Raji (cell line): Measurements from ENCODE around the gene RPS6KA2.

Experiments used
- POLR2A ChIP-seq: IDR thresholded peaks from 2 replicates; pipeline ENCODE4 v1.6.1; 2011; ENCODE audit warnings: low read depth, low read length, control low read depth; ENCODE audit not compliant: insufficient read depth

Gene RPS6KA2

DNA sequence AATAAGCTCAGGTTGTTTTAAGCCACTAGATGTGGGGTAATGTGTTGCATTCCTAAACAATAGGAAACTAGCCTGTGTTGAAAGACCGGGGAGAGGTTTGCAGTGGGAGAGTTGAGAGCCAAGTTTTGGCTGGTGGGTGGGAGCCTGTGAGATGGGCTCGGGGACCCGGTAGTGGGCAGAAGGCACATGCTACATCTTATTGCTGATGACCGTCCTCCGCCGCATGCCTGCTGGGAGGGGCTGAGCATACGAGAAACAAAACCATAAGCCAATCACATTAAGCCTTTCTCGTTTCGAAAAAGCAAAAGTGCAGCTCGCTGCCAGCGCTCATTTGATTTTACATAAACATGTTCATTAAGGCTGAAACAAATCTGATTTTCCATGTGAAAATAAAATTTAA is 186.9 kb downstream of the RPS6KA2 start:
- no peak for TF ChIP-seq POLR2A

DNA sequence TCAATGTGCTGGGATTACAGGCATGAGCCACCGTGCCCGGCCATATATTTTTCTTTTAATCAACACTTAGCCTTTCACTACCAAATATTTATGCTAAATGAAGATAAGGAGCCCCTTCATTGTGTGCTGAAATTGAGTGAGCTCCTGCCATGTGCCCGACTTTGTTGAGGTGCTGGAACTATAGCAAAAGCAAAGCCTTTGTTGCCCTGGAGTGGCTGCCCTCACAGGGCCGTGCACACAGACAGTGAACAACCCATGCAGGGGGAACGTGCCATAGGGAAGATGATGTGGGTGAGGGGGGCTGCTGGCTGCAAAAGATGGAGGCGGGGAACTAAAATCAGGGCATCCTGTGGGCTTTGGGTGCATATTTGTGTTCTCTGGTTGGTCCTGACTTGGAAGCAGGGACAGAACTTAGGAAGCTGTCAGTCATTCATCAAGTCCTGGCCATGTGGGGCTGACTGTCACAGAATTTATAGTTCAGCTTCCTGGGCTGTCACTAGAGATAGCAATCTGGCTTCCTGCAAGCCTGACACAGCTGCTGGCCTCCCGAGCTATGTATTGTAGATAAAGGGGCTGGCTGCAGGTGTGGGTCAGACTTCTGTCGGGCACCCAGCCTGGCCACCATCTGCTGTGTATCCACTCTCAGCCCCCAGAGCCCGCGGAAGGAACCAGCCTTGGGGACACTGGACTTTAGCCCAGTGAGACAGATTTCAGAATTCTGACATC is 187.5 kb downstream of the RPS6KA2 start:
- TF ChIP-seq POLR2A = no peak

DNA sequence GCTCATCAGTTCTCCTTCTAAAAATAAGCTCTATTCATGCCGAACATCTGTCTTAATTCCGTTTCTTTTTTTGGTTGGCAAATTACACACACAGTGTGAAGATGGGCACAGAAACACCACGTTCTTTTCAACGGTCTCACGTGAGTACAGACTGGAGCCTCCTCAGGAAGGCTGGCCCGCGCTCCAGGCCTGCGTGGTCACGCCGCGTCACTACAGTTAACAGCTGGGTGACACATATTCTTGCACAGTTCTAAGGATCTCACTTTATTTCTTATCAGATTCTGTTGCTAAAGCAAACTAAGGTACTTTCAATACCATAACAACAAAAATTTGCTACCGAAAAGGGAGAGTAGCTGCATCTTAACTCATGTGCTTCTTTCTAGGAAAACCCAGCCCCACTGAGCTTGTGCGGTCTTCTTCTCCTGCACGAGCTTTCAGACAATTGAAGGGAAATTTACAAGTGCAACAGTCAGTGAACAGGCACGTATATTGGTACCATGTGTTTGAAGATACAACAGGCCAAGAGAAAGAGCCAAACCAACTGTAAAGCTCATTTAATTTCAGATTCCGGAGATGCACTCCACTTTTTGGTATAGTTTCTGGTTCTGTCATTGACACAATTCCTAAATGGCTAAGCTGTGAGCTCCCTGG is 188.7 kb downstream of the RPS6KA2 start:
- no peak for TF ChIP-seq POLR2A

DNA sequence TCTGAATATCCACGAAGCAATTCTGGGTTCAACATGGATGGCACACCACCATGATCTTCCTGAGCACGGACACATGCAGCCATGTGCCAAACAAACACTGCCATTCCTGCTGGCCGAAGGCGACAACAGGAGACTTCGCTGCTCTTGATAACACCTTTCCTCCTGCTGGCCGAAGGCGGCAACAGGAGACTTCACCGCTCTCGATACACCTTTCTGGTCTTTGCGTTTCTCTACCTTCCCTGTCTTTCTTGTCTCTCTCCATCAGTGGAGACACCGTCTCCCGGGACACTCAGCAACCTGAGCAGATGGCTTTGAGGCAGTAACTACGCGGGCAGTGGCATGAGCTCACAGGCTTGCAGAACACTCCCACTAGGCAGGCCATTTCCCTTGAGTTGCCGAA is 189.4 kb downstream of the RPS6KA2 start:
- TF ChIP-seq POLR2A = no peak

DNA sequence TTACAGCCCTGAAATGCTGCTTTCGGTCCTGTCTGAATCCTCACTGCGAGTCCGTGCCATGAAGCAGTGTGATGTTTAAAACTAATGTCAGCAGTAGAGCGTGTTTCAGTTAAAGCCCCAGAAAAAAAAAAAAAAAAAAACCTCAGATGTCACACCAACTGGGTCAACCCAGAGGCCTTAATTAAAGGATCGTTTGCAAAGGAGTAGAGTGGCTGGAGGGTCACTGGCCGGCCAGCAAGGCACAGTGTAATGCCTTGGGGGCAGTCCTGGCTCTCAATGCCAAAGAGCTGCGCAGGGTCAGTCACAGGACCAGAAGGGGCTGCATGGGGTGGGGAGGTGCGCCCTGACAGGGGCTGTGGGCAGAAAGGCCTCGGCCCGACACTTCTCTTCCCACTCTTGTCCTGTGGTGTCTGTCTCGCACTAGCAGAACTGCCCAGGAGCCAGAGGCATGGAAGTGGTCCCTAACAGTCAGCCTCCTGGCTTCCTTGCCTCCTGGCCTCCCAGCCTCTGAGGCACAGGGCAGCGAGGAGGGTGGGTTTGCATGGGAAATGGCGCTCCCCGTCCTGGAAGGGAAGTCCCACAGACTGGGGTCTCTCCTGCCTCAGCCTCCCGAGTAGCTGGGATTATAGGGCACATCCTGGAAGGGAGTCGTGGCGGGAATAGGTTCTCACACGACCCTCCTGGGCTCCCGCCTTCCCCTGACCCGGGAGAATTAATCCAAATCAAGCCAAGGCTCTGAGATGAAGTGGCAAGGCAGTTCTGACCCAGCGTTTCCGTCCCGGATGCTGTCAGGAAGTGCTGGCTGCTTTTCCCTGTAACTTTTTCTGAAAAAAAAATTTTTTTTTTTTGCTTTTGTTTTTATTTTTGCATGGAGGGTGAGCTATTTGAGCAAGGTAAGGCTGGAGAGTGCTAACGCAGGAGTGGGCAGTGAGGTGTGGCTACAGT is 190.6 kb downstream of the RPS6KA2 start:
- TF ChIP-seq POLR2A = no peak

DNA sequence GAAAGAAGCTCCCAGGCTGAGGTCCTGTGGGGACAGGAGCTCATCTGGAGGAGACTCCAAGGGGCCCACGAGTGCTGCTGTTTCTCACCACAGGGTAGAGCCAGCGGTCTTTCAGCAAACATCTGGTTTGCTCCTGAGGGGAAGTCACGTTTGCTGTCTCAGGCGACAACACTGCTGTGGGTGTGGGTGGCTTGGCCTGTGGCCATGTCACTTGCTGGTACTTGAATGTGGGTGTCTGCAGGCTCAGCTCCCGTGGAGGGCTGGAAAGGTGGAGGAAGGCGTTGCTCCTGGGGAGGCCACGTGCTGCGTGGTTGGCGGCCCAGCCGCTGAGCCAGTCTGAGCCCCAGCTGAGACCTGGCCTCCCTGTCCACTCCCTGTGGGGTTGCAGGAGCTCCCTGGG is 191.5 kb downstream of the RPS6KA2 start:
- TF ChIP-seq POLR2A = no peak

DNA sequence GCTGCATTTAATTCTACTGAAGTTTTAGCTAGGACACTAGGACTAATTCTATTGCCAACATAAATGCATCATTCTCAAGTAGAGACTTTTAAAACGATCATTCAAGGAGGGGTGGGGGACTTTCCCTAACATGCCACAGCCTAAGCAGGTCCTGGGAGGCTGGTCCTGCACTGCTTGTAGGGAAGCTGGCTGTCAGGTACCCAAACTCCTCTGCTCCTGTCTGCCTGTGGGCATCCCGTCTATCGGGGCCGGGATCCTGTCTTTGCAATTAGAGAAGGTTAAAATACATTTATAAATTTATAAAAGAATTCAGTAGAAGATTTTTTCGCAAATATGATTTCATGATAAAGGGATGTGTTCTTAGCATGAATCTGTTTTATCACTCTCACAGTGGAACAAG is 192.7 kb downstream of the RPS6KA2 start:
- TF ChIP-seq POLR2A = no peak

DNA sequence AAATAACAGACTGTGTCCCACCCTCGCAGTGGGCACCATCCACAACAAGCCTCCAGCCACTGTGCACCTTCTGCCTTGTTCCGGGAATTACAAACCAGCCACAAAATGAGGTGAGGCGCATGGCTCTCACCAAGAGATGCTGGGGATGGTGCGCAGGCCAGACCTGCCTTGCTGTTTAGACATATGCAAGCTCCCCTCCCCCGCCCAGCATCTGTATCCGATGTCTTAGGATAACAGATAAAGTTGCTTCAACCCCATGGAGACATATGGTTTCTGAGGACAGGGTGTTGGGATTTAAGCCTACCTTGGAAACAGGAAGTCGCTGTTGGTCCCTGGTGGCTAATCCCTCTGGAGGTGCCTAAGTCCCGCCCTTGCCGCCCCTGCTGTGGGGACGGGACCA is 194.0 kb downstream of the RPS6KA2 start:
- TF ChIP-seq POLR2A = no peak

DNA sequence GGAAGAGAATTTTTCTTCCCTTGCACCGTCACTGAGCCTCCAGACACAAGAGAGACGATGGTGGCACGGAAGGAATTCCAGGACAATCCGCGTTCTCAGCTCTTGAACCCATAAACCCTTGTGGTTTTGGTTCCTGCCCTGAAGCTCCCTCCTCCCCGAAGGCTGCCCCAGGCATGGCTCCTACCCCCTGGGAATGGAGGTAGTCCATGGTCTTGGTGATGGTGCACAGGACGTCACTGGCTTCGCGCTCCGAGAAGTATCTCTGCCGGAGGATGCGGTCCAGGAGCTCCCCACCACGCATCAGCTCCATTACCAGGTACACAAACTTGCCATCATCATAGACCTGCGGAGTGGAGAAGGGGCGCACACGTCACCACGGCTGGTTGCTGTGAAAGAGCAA is 196.8 kb downstream of the RPS6KA2 start:
- no peak for TF ChIP-seq POLR2A

DNA sequence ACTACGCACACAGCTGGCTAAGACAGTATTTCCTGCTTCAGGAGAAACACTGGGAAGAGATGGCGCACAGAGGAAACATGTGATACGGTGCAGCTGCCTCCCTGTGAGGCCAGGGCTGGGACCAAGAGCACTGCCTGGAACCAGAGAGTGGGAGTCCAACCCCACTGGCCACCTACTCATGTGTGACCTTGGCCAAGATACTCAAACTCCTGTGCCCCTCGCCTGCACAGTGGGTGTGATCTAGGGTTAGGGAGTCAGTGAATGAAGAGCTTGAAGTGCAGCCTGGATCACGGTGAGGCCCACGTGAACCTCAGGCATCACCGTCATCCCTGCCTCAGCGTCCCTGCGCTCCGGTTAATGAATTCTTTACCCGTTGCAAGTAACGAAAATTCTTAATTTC is 202.6 kb downstream of the RPS6KA2 start:
- no peak for TF ChIP-seq POLR2A

DNA sequence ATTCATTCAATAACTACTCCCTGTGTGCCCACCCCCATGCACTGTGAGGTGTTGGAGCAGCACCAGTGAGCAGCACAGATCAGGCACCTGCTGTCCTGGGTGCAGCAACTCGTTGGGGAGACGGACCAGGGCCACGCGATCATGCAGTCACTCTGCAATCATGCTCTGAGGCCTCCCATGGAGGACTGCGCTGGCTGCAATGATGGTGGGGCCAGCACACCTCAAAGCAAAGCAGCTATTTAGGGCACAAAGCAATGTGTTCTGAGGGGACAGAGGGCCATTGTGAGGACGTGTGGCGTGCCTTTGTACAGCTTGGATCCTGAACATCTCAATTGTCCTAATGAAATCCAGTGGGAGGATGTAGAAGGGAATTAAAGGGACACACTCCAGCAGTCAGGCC is 203.3 kb downstream of the RPS6KA2 start:
- no peak for TF ChIP-seq POLR2A

DNA sequence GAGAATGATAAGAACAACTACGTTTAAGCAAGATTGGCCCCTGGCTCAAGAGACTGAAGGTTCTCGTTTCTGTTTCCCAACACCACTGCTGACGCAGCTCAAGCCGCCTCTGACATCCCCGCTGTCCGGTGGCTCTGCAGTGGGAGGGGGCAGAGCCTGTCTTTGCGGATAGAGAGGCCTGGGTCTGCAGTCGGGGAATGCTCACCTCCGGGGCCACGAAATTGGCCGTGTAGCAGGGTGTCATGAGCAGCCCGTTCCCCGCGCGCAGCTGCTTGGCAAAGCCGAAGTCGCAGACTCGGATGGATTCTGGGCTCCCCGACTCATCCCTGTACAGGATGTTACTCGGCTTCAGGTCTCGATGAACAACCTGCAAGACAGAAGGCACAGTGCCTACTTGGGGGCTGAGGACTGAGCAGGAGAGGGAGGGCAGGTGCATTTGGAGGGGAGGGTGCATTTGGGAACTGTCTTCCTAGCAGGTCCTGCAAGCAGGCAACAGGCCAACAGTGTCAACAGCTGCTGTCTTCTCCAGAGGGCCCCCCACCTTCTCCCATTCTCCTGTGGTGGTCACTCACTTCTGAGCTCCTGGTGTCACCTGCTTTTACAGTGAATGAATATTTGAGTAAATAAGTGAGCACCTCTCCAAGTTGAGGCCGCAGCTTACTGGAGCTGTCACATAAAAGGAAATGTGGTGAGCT is 203.9 kb downstream of the RPS6KA2 start:
- no peak for TF ChIP-seq POLR2A

DNA sequence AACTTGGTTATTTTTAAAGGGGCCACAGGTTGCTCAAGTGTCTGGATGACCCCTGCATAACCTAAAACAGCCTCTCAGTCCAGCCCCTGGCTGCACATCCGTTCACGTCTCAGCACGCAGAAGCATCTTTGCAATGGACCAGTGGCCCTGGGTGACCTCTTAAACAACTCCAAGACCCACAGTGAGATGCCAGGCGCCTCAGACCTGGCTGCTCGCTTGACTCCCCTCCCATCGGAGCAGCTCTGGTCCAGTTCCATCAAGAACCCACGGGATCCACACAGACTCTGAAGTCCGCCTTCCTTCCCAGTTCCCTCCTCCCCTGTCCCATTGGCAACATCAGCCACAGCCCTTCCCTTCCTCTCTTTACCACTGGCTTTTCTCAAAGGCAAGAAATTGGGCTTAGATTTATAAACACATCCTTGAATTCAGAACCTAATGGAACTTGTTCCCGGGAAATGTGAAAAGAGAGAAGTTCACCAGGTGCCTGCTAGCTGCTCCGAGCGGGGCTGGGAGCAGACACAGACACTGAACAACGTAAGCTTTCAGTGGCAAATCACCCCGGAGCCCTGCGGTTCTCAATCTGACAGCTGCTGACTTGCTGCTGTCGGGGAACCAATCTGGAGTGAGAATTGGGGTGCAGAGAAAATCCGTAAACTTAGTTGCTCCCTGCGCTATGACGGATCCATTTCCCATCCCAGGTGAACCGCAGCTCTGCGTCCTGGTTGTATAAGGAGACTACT is 204.7 kb downstream of the RPS6KA2 start:
- no peak for TF ChIP-seq POLR2A

DNA sequence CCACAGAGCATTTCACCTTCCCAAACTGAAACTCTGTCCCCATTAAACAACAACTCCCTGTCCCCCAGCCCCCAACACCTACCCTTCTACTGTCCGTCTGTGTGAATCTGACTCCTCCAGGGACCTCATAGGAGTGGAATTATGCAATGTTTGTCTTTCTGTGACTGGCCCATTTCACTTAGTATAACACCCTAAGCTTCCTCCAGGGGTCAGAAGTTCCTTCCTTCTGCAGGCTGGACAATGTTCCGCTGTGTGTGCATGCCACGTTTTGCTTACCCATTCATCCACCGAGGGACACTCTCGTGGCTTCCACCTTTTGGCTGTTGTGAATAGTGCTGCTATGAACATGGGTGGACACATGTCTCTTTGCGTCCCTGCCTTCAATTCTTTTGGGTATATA is 206.7 kb downstream of the RPS6KA2 start:
- TF ChIP-seq POLR2A = no peak

DNA sequence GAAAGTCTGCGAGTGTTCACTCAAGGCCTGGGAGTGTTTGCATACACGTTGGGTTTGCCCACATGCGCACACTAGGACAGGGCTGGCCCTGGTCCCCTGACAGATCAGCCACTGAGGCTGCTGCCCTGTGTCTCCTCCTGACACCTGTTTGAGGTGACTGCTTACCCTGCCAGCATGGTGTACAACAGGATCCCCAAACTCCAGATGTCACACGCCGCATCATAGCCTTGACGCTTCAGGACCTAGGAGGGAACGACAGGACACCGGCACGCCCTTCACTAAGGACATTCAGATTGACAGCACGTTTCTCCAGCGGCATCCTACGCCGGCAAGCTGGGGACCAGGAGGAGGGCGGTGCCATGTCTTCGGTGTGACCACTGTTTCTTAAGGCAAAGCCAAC is 207.3 kb downstream of the RPS6KA2 start:
- TF ChIP-seq POLR2A = no peak

DNA sequence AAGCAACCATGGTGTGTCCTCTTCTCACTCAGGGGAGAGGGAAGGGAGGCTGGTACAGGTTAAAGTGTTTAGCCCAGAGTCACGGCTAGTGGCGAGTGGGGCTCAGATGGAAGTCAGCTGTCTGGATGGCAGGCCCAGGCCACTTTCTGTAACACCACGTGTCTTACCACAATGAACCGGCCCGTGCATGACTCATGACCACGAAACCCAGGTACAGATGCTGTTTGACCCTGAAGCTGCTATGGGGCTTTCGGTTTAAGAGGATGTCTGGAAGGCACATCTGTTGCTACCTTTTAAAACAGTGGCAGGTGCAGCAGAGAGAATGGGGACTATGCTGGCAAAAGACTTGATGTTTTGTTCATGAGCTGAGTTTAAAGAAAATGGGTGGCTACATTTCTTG is 207.8 kb downstream of the RPS6KA2 start:
- TF ChIP-seq POLR2A = no peak
